Measurements from ENCODE around the gene ARIH2.
A peak's percentile ranks its signal among the peaks of the same experiment; 100 is the strongest.

The ARIH2 gene

GRCh38 chr3:48989796-48990635 is 71.4 kb downstream of the ARIH2 start, which contains the start of gene P4HTM:
TSS of gene P4HTM (plus strand) at chr3:48990241. CDS start at chr3:48990257, 16 bp downstream.
- TF ChIP-seq ZBTB7A (IDR thresholded peaks at IDR 0.05; ENCODE audit: low read depth) = peak; percentile 39; the same call in 1 of the 2 replicates
- peak; percentile 21; the same call in 1 of the 2 replicates for TF ChIP-seq TCF12 (IDR thresholded peaks at IDR 0.05; ENCODE audit: low read depth)
- peak; percentile 82 for TF ChIP-seq TEAD4 (IDR thresholded peaks at IDR 0.05)
- no peak; the same call in none of the 2 replicates for TF ChIP-seq MAX (IDR thresholded peaks at IDR 0.05)
- TF ChIP-seq RAD21 (IDR thresholded peaks at IDR 0.05; ENCODE audit: low read depth) = peak; percentile 12; the same call in 1 of the 2 replicates
- TF ChIP-seq NFIC (IDR thresholded peaks at IDR 0.05) = no peak
- TF ChIP-seq EGR1 (IDR thresholded peaks at IDR 0.05) = peak; percentile 90
- peak; percentile 78 for TF ChIP-seq YY1 (IDR thresholded peaks at IDR 0.05; ENCODE audit: low read depth)
- TF ChIP-seq TAF1 (IDR thresholded peaks at IDR 0.05; ENCODE audit: low read depth) = no peak; the same call in 1 of the 2 replicates
- TF ChIP-seq EP300 (IDR thresholded peaks at IDR 0.05; ENCODE audit: borderline replicate concordance) = peak; percentile 5; the same call in 1 of the 2 replicates
- TF ChIP-seq, protein P1, sequence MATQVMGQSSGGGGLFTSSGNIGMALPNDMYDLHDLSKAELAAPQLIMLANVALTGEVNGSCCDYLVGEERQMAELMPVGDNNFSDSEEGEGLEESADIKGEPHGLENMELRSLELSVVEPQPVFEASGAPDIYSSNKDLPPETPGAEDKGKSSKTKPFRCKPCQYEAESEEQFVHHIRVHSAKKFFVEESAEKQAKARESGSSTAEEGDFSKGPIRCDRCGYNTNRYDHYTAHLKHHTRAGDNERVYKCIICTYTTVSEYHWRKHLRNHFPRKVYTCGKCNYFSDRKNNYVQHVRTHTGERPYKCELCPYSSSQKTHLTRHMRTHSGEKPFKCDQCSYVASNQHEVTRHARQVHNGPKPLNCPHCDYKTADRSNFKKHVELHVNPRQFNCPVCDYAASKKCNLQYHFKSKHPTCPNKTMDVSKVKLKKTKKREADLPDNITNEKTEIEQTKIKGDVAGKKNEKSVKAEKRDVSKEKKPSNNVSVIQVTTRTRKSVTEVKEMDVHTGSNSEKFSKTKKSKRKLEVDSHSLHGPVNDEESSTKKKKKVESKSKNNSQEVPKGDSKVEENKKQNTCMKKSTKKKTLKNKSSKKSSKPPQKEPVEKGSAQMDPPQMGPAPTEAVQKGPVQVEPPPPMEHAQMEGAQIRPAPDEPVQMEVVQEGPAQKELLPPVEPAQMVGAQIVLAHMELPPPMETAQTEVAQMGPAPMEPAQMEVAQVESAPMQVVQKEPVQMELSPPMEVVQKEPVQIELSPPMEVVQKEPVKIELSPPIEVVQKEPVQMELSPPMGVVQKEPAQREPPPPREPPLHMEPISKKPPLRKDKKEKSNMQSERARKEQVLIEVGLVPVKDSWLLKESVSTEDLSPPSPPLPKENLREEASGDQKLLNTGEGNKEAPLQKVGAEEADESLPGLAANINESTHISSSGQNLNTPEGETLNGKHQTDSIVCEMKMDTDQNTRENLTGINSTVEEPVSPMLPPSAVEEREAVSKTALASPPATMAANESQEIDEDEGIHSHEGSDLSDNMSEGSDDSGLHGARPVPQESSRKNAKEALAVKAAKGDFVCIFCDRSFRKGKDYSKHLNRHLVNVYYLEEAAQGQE (IDR thresholded peaks at IDR 0.05; ENCODE audit: low read depth) = no peak

DNA sequence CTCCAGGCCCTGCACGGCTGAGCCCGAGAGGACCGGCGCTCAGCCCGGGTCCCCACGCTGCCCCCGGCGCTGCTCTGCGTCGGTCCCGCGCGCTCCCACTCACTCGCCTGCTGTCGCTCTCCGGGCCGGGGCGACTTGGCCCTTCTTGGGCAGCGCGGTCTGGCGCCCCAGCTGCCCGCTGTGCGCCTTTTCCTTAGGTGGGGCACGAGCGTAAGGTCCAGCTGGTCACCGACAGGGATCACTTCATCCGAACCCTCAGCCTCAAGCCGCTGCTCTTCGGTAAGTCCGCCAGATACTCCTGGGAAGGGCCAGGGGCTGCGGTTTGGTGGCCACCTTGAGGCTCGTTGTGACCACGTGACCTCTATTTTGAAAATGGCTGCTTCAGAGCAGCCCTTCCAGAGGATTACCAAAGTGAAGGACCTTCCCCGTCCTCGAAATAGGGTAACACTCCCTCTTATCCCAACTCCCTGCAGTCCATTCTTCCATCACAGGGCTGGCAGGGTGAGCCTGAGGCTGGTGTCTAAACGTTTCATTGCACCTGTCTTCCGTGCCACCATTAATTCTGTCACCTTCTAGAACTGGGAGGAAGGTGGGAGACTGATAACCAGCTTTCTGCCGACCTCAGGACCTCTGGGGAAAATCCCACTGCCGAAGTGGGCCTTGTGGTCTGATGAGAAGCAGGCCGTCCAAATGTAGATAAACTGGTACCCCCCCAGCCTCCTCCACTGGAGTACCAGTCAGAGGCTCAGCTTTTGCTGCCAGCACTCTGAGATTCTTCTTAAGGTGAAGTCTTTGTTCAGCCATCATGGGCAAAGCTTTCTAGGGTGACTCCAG is 72.2 kb downstream of the ARIH2 start:
- TF ChIP-seq FOXM1 (IDR thresholded peaks at IDR 0.05; ENCODE audit: borderline replicate concordance, low read depth) (no peak), USF1 (IDR thresholded peaks at IDR 0.05) (peak; percentile 91), TAF1 (IDR thresholded peaks at IDR 0.05; ENCODE audit: low read depth) (0 out of 2 replicates have a peak, but pooled peaks have one; percentile 58), TCF12 (IDR thresholded peaks at IDR 0.05; ENCODE audit: low read depth) (0 out of 2 replicates have a peak, but pooled peaks have one; percentile 16), TEAD4 (IDR thresholded peaks at IDR 0.05) (no peak), CREB1 (IDR thresholded peaks at IDR 0.05; ENCODE audit: low read depth) (no peak), NFIC (IDR thresholded peaks at IDR 0.05) (no peak), CEBPB (IDR thresholded peaks at IDR 0.05) (no peak), ZBTB7A (IDR thresholded peaks at IDR 0.05; ENCODE audit: low read depth) (no peak), RAD21 (IDR thresholded peaks at IDR 0.05; ENCODE audit: low read depth) (no peak), EP300 (IDR thresholded peaks at IDR 0.05; ENCODE audit: borderline replicate concordance) (no peak), YY1 (IDR thresholded peaks at IDR 0.05; ENCODE audit: low read depth) (peak; percentile 79), MAX (IDR thresholded peaks at IDR 0.05) (peak; percentile 51), EGR1 (IDR thresholded peaks at IDR 0.05) (no peak)
- TF ChIP-seq, protein P1 (IDR thresholded peaks at IDR 0.05; ENCODE audit: low read depth) = no peak

DNA sequence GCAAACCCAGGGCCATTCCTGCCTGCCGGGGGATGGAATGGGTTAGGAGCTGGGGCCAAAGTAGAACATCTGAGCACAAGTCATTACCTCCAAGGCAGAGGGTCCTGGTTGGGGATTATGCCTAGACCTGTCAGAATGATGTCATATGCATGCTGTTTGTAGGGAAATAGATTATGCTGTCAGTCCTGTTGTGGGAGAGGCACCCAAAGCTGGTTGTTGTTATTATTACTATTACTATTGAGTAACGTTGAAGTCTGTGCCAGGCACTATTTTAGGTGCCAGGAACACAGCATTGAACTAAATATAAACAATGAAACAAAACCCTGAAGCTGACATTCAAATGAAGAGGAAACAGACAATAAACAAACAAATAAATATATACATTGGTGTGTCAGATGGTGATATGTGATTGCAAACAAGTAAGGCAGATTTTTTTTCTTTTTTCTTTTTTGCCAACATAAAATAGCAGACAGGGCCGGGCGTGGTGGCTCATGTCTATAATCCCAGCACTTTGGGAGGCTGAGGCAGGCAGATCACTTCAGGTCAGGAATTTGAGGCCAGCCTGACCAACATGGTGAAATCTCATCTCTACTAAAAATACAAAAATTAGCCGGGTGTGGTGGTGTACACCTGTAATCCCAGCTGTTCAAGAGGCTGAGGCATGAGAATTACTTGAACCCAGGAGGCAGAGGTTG is 73.4 kb downstream of the ARIH2 start:
- TF ChIP-seq NFIC (IDR thresholded peaks at IDR 0.05) (no peak), RAD21 (IDR thresholded peaks at IDR 0.05; ENCODE audit: low read depth) (no peak), EP300 (IDR thresholded peaks at IDR 0.05; ENCODE audit: borderline replicate concordance) (no peak), TAF1 (IDR thresholded peaks at IDR 0.05; ENCODE audit: low read depth) (no peak)

- TF ChIP-seq TAF1 (IDR thresholded peaks at IDR 0.05; ENCODE audit: low read depth) = no peak
- no peak for TF ChIP-seq TEAD4 (IDR thresholded peaks at IDR 0.05)
- no peak for TF ChIP-seq FOXM1 (IDR thresholded peaks at IDR 0.05; ENCODE audit: borderline replicate concordance, low read depth)
- no peak for TF ChIP-seq NFIC (IDR thresholded peaks at IDR 0.05)
- TF ChIP-seq CEBPB (IDR thresholded peaks at IDR 0.05) = no peak
- no peak for TF ChIP-seq MAX (IDR thresholded peaks at IDR 0.05)
- TF ChIP-seq YY1 (IDR thresholded peaks at IDR 0.05; ENCODE audit: low read depth) = no peak
- TF ChIP-seq ZBTB7A (IDR thresholded peaks at IDR 0.05; ENCODE audit: low read depth) = no peak
- no peak for TF ChIP-seq EGR1 (IDR thresholded peaks at IDR 0.05)
- TF ChIP-seq, protein P1 (IDR thresholded peaks at IDR 0.05; ENCODE audit: low read depth) = no peak
Observed at GRCh38 chr3:48993834-48994233, 75.2 kb downstream of the ARIH2 start.

Measured in Ishikawa (cell line).